Calu3 (cell line): ENCODE data around the gene SLC24A3. TPM values are rescaled to one million over a fixed set of nuclear protein-coding genes. Genes with fewer than 3 reads are reported as not detected.

Source experiments
- BruUV-seq: library from RNA; stranded (reverse); fragments of 400-500 nt; replicated peaks from 2 replicates; lab custom pipeline; 2021; lab: Mats Ljungman, UMichigan
- CTCF ChIA-PET: fragments of 300-600 bp; sonication (Branson Sonifier 250); formaldehyde crosslinking; loops from one replicate; lab custom pipeline; 2022; ENCODE audit warnings: antibody characterized with exemption; lab: Charles Lee
- DNase-seq: peaks from one replicate; pipeline ENCODE4 v3.0.0; 2022
- H3K27ac Mint-ChIP-seq: one replicate; pipeline ENCODE4 v1.8.0; 2022; ENCODE audit warnings: mixed read lengths; ENCODE audit not compliant: unreplicated experiment
- H3K27me3 Mint-ChIP-seq: one replicate; pipeline ENCODE4 v1.8.0; 2022; ENCODE audit warnings: mixed read lengths; ENCODE audit not compliant: unreplicated experiment
- H3K36me3 Mint-ChIP-seq: one replicate; pipeline ENCODE4 v1.8.0; 2022; ENCODE audit warnings: mild to moderate bottlenecking, moderate library complexity, mixed read lengths; ENCODE audit not compliant: insufficient read depth, unreplicated experiment
- H3K4me1 Mint-ChIP-seq: one replicate; pipeline ENCODE4 v1.8.0; 2022; ENCODE audit warnings: mild to moderate bottlenecking, low read depth, mixed read lengths; ENCODE audit not compliant: unreplicated experiment
- H3K4me3 Mint-ChIP-seq: one replicate; pipeline ENCODE4 v1.8.0; 2022; ENCODE audit warnings: mild to moderate bottlenecking, low read depth, moderate library complexity, mixed read lengths; ENCODE audit not compliant: unreplicated experiment
- H3K9me3 Mint-ChIP-seq: one replicate; pipeline ENCODE4 v1.8.0; 2022; ENCODE audit warnings: low read depth, mixed read lengths; ENCODE audit not compliant: unreplicated experiment
- CTCF ChIP-seq: fragments of 200-600 bp; IDR thresholded peaks from one replicate; pipeline ENCODE4 v1.8.0; 2022; ENCODE audit warnings: antibody characterized with exemption; ENCODE audit not compliant: unreplicated experiment
- intact Hi-C: fragments of 100-400 bp; cut with micrococcal nuclease; formaldehyde crosslinking; loops from one replicate; pipeline ENCODE4 v1.10.0; 2022; ENCODE audit not compliant: unreplicated experiment
- total RNA-seq: library from RNA; stranded (reverse); gene quantifications from 2 replicates; pipeline ENCODE4 v1.2.3, GENCODE V29; 2022

SLC24A3 gene
- total RNA-seq, 1 experiment from 2014 or later: not detected

DNA sequence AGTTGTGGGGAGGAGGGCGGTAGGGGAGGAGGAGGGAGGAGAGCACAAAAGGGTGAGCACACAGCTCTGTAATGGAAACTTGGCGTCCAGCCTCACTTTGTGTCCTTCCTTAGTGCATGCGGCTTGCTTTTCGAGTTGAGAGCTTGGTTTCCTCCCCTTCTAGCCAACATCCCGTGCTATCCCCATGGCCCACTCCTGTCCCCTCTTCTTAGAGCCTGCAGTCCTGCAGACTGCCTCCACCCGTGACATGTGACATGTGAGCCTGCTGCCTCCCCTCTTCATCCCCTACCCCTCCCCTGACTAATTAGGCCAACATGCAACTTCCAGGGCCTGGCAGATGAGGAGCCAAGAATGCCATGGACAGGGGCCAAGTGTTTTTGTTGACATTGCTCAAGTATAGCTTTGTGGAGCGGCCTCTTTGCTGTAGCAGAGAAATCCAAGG lies 63.2 kb downstream of the SLC24A3 start:
- Mint-ChIP-seq H3K27me3 (peaks cover 13% of the 10 kb centered on the region), H3K4me1 (no peaks in the 10 kb centered on the region), H3K27ac (no peak overlapping the region), H3K9me3 (peaks cover 2% of the 10 kb centered on the region), H3K36me3 (no peaks in the 10 kb centered on the region), H3K4me3 (no peak overlapping the region)
- CTCF ChIA-PET: no interaction called here
- no peak for TF ChIP-seq CTCF
- no TSS peak for BruUV-seq
- DNase-seq: no peak
- intact Hi-C loops: no loop called here

- Mint-ChIP-seq H3K27me3 (peaks cover 13% of the 10 kb centered on the region), H3K4me3 (no peak overlapping the region), H3K27ac (no peak overlapping the region), H3K36me3 (no peaks in the 10 kb centered on the region), H3K9me3 (peaks cover 2% of the 10 kb centered on the region), H3K4me1 (no peaks in the 10 kb centered on the region)
- CTCF ChIA-PET: no interaction called here
- intact Hi-C loops: no loop called here
- DNase-seq: no peak
- no TSS peak for BruUV-seq
- no peak for TF ChIP-seq CTCF
Measured at GRCh38 chr20:19277381-19277780, 64.9 kb downstream of the SLC24A3 start.

DNA sequence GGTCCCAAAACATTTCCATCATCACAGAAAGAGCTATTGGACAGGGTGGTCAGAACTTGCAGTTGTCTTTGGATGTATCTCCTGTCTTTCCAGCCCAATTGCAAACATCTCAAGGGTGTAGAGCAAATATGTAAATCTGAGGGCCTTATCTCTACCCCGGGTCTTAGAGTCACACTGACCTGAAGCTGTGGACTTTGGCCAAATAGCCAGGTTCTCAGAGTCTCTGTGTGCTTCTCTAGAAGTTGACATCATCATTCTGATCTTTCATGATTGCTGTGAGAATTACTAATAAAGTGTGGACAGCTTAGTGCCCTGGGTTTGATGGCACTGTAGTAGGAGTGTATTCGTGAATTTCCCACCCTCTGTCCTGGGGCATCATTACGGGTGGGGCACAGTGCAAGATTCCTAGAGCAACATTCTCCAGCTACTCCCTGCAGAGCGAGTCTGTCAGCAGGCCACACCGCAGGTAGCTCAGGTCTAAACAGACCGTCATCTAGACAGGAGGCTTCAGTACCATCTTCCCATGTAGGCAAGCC lies 71.1 kb downstream of the SLC24A3 start:
- no peak for DNase-seq
- Mint-ChIP-seq H3K36me3 (no peaks in the 10 kb centered on the region), H3K27ac (no peak overlapping the region), H3K9me3 (peaks cover 2% of the 10 kb centered on the region), H3K27me3 (peaks cover 13% of the 10 kb centered on the region), H3K4me3 (no peak overlapping the region), H3K4me1 (no peaks in the 10 kb centered on the region)
- intact Hi-C loops: no loop called here
- CTCF ChIA-PET: no interaction called here
- TF ChIP-seq CTCF: no peak
- no TSS peak for BruUV-seq

DNA sequence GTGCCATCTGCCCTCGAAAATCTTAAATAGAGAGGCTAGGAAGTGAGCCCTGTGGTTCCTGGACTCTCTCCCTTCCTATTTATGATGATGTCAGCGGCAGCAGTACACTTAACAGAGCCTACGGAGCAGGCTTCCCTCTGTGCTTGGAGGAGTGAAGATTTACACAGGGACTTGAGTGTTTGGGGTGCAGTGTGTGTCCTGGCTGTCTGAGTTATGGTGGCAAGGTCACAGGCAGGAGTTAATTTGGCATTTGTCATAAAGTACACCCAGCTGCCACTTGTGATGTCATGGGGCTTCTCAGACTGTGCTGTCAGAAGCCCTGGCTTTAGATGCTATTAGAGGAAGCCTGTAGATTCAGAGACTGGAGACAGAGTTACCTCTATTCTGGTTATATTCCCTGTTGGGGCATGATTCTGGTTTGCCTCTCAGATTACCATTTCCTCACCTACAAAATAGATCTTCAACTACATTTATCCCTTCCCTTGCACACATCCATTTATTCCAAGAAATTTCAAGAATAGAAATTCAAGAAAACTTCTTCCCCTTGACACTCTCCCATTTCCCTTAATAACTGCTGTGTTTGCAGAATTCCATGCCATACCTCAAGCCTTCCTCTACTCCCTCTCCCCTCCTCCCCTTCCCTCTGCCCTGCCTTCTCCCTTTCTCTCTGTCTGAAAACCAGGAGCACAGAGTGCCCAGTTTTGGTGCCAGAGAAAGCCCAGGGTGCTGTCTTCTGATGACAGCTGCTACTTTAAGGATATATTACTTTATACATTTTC lies 72.1 kb downstream of the SLC24A3 start:
- DNase-seq: no peak
- no peak overlapping the region for H3K27ac Mint-ChIP-seq
- intact Hi-C loops: no loop called here
- no peak overlapping the region for H3K4me3 Mint-ChIP-seq
- CTCF ChIA-PET: no interaction called here
- H3K9me3 Mint-ChIP-seq: no peaks in the 10 kb centered on the region
- BruUV-seq: no TSS peak
- no peaks in the 10 kb centered on the region for H3K4me1 Mint-ChIP-seq
- no peak for TF ChIP-seq CTCF
- H3K36me3 Mint-ChIP-seq: no peaks in the 10 kb centered on the region
- peaks cover 5% of the 10 kb centered on the region for H3K27me3 Mint-ChIP-seq
